ENCODE measurements around the gene PWWP2B. TPM values are rescaled to one million over a fixed set of nuclear protein-coding genes. Genes with fewer than 3 reads are reported as not detected.

PWWP2B gene
- total and polyA plus RNA-seq, 2 of the 4 experiments (the other 2 are of a cell fraction), result 1.7 to 2.2 TPM

DNA sequence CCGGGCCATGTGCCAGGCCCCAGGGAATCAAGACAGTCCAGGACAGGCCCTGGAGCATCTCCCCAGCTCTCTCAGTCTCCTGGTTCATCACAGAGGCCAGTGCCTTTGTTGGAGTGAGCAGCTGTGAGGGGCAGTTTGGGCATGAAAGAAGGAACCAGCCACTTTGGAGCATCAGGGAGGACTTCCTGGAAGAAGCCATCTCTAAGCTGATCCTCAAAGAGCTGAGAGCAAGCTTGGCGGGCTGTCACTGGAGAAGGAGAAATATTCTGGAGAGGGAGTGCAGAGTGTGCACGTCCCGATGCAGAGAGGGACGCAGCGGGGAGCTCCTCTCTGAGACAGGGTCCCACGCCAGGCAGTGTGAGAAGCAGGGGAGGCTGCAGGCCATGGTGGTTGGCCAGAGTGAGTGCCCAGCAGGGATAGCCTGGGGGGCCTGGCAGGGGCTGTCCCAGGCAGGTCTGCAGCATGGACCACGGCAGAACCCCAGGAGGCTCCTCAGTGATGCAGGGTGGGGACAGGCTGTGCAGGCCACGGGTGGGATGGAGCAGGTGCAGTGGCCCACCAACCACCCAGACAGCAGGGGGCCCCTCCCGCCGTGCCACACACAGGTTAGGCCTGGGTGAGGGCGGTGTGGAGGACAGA lies 34.7 kb downstream of the PWWP2B start:
- intact Hi-C loops (cut with micrococcal nuclease) (no loop called here), dilution Hi-C loops (cut with HindIII; ENCODE audit: low sequenced_read_pairs, unreplicated experiment) (no loop called here), in situ Hi-C loops (cut with MboI; ENCODE audit: low sequenced_read_pairs) (no loop called here)
- no peak overlapping the region for H3K4me2 ChIP-seq (ENCODE audit: low read depth, low read length)
- no peaks in the 10 kb centered on the region for H3K36me3 ChIP-seq (ENCODE audit: control insufficient read depth, insufficient read depth, low read length)
- no peak overlapping the region for H3K56ac ChIP-seq (ENCODE audit: extremely low read depth, insufficient read depth, low read length)
- H2AFZ ChIP-seq (replicated peaks; ENCODE audit: low read length, poor library complexity), result no peak overlapping the region
- no peak overlapping the region for H3K18ac ChIP-seq (ENCODE audit: low read depth, low read length)
- ChIA-PET CTCF (interaction anchor here (1.0 kb wide), 1 partner anchor 14 kb away, joined by 3 read pairs; no protein-coding TSS in a partner anchor), POLR2A (ENCODE audit: unreplicated experiment) (interaction anchor here (0.6 kb wide), 1 partner anchor 10 kb away, joined by 3 read pairs; no protein-coding TSS in a partner anchor)
- no peak overlapping the region for H4K91ac ChIP-seq (ENCODE audit: insufficient read depth, low read depth, low read length)
- no peak overlapping the region for H3K4ac ChIP-seq (ENCODE audit: low read depth, low read length)
- H2AK5ac ChIP-seq (ENCODE audit: low read depth, low read length), result no peak overlapping the region
- H3K27ac ChIP-seq (ENCODE audit: insufficient read depth, low read length), result no peak overlapping the region
- H2BK5ac ChIP-seq (ENCODE audit: low read depth, low read length, poor library complexity, severe bottlenecking), result no peak overlapping the region
- H2BK120ac ChIP-seq (ENCODE audit: low read depth, low read length), result no peak overlapping the region
- H3K4me3 ChIP-seq (ENCODE audit: insufficient read depth, low read depth, low read length), result no peak overlapping the region
- no peaks in the 10 kb centered on the region for H3K4me1 ChIP-seq (ENCODE audit: control insufficient read depth, insufficient read depth, low read length)
- no peaks in the 10 kb centered on the region for H3K79me1 ChIP-seq (ENCODE audit: low read depth in 1 of 2, low read length in 2 of 2)
- no peak for DNase-seq
- no peak overlapping the region for H4K5ac ChIP-seq (ENCODE audit: low read depth, low read length)
- H2BK15ac ChIP-seq (ENCODE audit: low read depth, low read length), result no peak overlapping the region
- H3K9me1 ChIP-seq (ENCODE audit: insufficient read depth, low read length), result peaks cover 8% of the 10 kb centered on the region
- 87% methylated on average over 7 of the region's 12 CpGs; no CpG with 5 or more reads in 1 of the 2 experiments for WGBS, 2 experiments (ENCODE audit: extremely low coverage in 2 of 2, insufficient read length in 1 of 2)
- no peak overlapping the region for H4K8ac ChIP-seq (ENCODE audit: low read depth in 2 of 2, low read length in 2 of 2)
- no peak overlapping the region for H3K9ac ChIP-seq (ENCODE audit: low read depth, low read length)
- TF ChIP-seq RCOR1 (IDR thresholded peaks at IDR 0.05; ENCODE audit: insufficient replicate concordance, low read length) (no peak), POLR2A (IDR thresholded peaks at IDR 0.05; ENCODE audit: low read depth, low read length) (no peak), MXI1 (IDR thresholded peaks at IDR 0.05; ENCODE audit: borderline replicate concordance, low read depth, low read length) (no peak), RAD21 (IDR thresholded peaks at IDR 0.05; ENCODE audit: low read length) (no peak), MAZ (IDR thresholded peaks at IDR 0.05; ENCODE audit: borderline replicate concordance, low read depth, low read length) (no peak), MAFK (IDR thresholded peaks at IDR 0.05; ENCODE audit: low read depth, low read length) (no peak), CHD1 (IDR thresholded peaks at IDR 0.05; ENCODE audit: low read depth, low read length) (no peak), NFE2L2 (IDR thresholded peaks at IDR 0.05; ENCODE audit: low read depth, low read length) (no peak), SMC3 (IDR thresholded peaks at IDR 0.05; ENCODE audit: low read depth, low read length) (no peak), RFX5 (IDR thresholded peaks at IDR 0.05; ENCODE audit: low read depth, low read length) (no peak)
- TF ChIP-seq, protein P1, sequence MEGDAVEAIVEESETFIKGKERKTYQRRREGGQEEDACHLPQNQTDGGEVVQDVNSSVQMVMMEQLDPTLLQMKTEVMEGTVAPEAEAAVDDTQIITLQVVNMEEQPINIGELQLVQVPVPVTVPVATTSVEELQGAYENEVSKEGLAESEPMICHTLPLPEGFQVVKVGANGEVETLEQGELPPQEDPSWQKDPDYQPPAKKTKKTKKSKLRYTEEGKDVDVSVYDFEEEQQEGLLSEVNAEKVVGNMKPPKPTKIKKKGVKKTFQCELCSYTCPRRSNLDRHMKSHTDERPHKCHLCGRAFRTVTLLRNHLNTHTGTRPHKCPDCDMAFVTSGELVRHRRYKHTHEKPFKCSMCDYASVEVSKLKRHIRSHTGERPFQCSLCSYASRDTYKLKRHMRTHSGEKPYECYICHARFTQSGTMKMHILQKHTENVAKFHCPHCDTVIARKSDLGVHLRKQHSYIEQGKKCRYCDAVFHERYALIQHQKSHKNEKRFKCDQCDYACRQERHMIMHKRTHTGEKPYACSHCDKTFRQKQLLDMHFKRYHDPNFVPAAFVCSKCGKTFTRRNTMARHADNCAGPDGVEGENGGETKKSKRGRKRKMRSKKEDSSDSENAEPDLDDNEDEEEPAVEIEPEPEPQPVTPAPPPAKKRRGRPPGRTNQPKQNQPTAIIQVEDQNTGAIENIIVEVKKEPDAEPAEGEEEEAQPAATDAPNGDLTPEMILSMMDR (conservative IDR thresholded peaks at IDR 0.05; ENCODE audit: low read depth, low read length), result no peak
- TF ChIP-seq, protein P2, sequence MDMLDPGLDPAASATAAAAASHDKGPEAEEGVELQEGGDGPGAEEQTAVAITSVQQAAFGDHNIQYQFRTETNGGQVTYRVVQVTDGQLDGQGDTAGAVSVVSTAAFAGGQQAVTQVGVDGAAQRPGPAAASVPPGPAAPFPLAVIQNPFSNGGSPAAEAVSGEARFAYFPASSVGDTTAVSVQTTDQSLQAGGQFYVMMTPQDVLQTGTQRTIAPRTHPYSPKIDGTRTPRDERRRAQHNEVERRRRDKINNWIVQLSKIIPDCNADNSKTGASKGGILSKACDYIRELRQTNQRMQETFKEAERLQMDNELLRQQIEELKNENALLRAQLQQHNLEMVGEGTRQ (IDR thresholded peaks at IDR 0.05; ENCODE audit: low read depth, low read length), result no peak
- no peaks in the 10 kb centered on the region for H3K27me3 ChIP-seq (ENCODE audit: control insufficient read depth, insufficient read depth, low read length)
- H3K9me3 ChIP-seq (ENCODE audit: control insufficient read depth, insufficient read depth, low read length), result no peaks in the 10 kb centered on the region
- no peaks in the 10 kb centered on the region for H4K20me1 ChIP-seq (ENCODE audit: insufficient read depth, low read length)
- no peak overlapping the region for H3K23ac ChIP-seq (ENCODE audit: low read depth, low read length)
- H2BK20ac ChIP-seq (ENCODE audit: low read depth, low read length), result no peak overlapping the region
- no peak for ATAC-seq (ENCODE audit: low read depth)
- no peak overlapping the region for H2AK9ac ChIP-seq (replicated peaks; ENCODE audit: low read depth, low read length, poor library complexity)
- H3K14ac ChIP-seq (replicated peaks; ENCODE audit: low read depth, low read length), result no peak overlapping the region
- BruUV-seq (replicated peaks), result no TSS peak

Data from IMR-90 (cell line).